Neural cell (in vitro differentiated cells): ENCODE results near the gene RHOF.

Experiments
- CTCF ChIP-seq: fragments of 450-650 bp; IDR thresholded peaks from 2 replicates; pipeline ENCODE4 v1.5.1; 2014; ENCODE audit warnings: antibody characterized with exemption, mild to moderate bottlenecking, moderate library complexity; ENCODE audit not compliant: poor library complexity, severe bottlenecking
- RAD21 ChIP-seq: fragments of 450-650 bp; conservative IDR thresholded peaks from 2 replicates; pipeline ENCODE4 v1.6.1; 2014; ENCODE audit warnings: antibody characterized with exemption, mild to moderate bottlenecking, moderate library complexity

DNA sequence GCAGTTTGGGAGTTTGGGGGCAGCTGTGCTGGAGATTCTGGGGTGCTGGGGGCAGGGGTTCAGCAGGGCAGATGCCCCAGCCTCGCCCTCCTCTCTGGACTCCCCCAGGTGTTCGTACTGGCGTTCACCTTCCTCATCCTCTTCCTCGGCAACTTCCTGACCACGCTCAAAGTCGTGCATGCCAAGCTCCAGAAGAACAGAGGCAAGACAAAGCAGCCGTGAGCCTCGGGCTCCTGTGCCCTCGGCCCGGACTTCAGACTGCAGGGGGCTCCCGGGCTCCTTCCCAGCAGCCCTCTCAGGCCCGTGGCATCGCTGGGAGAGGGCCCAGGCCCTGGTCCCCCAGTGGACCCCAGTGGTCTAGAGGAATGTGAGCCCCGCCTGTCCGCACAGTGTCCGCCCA lies 18.0 kb downstream of the RHOF start:
- TF ChIP-seq CTCF (no peak), RAD21 (no peak)
